ENCODE data around the gene WDR54. TPM values are rescaled to one million over a fixed set of nuclear protein-coding genes. Genes with fewer than 3 reads are reported as not detected.

WDR54 gene
- total and polyA plus RNA-seq, 10 of the 15 experiments (the other 5 are each of a cell fraction or from before 2014, with no cell fraction given), result 38.2 to 116 (median 89.1) TPM

- intact Hi-C loops (cut with micrococcal nuclease; ENCODE audit: unreplicated experiment), result no loop called here
- peaks cover 23% of the 10 kb centered on the region for H3K4me1 ChIP-seq (ENCODE audit: control insufficient read depth, insufficient read depth, low read length)
- SMC1A ChIA-PET (ENCODE audit: uncharacterized antibody, unreplicated experiment), result interaction anchor here (0.6 to 2.0 kb wide), 8 partner anchors 8 to 132 kb away, joined by 3 to 8 read pairs (median 4); partner anchors contain the start of genes C2orf81, INO80B, MRPL53 and WBP1
- FAIRE-seq, result peak; percentile 23
- no peaks in the 10 kb centered on the region for H3K36me3 ChIP-seq (ENCODE audit: control insufficient read depth in 2 of 2, insufficient read depth in 2 of 2, low read length in 1 of 2)
- H3K27ac ChIP-seq (ENCODE audit: control insufficient read depth, insufficient read depth), result no peak overlapping the region
- peak overlapping the region; percentile 61; the same call in 1 of the 2 replicates for H3K4me3 ChIP-seq
- H2AFZ ChIP-seq (ENCODE audit: control insufficient read depth, low read depth, low read length), result no peak overlapping the region
- 61% methylated on average over 3 of the region's 3 CpGs for WGBS (ENCODE audit: insufficient coverage, insufficient replicate concordance, low lambda C conversion rate, missing lambda C conversion rate)
- no TSS peak for BruUV-seq (replicated peaks)
- in situ Hi-C loops (cut with MboI), result no loop called here
- CTCF ChIA-PET, result interaction anchor here (0.8 to 2.5 kb wide), 5 partner anchors 14 to 147 kb away, joined by 3 to 12 read pairs (median 3); partner anchors contain the start of genes C2orf81, INO80B, MRPL53 and WDR54
- no peak for DNase-seq (ENCODE audit: low read depth, low spot score)
- H3K9ac ChIP-seq (ENCODE audit: control insufficient read depth, insufficient read depth, low read length), result no peak overlapping the region
- H4K20me1 ChIP-seq (ENCODE audit: control insufficient read depth, insufficient read depth), result no peaks in the 10 kb centered on the region
- H3K27me3 ChIP-seq (replicated peaks in 1 of 2; ENCODE audit: control insufficient read depth in 2 of 2, insufficient read depth in 2 of 2, low read length in 1 of 2), result peaks cover 2 to 10% of the 10 kb centered on the region in 2 experiments; a peak in 3 of 4 replicates
- TF ChIP-seq SREBF1 (IDR thresholded peaks at IDR 0.05; ENCODE audit: low read length) (no peak), MYB (IDR thresholded peaks at IDR 0.05; ENCODE audit: borderline replicate concordance, low read depth, low read length) (no peak), RUNX3 (IDR thresholded peaks at IDR 0.05; ENCODE audit: low read length) (no peak), TCF12 (IDR thresholded peaks at IDR 0.05; ENCODE audit: low read depth, low read length) (no peak), IRF4 (IDR thresholded peaks at IDR 0.05; ENCODE audit: low read depth, low read length) (no peak), KDM1A (IDR thresholded peaks at IDR 0.05; ENCODE audit: borderline replicate concordance) (no peak), JUNB (IDR thresholded peaks at IDR 0.05) (no peak), ZNF274 (IDR thresholded peaks at IDR 0.05; ENCODE audit: insufficient read depth, insufficient read length) (no peak), FOS (IDR thresholded peaks at IDR 0.05; ENCODE audit: borderline replicate concordance, extremely low read depth, insufficient read length) (no peak), ZBTB40 (IDR thresholded peaks at IDR 0.05; ENCODE audit: borderline replicate concordance) (no peak), PBX3 (IDR thresholded peaks at IDR 0.05; ENCODE audit: insufficient replicate concordance, low read depth, low read length) (no peak), BCLAF1 (IDR thresholded peaks at IDR 0.05) (no peak), SREBF2 (IDR thresholded peaks at IDR 0.05; ENCODE audit: low read length) (no peak), MTA2 (IDR thresholded peaks at IDR 0.05; ENCODE audit: low read depth) (no peak), MXI1 (IDR thresholded peaks at IDR 0.05; ENCODE audit: low read depth, low read length) (no peak), SMAD5 (IDR thresholded peaks at IDR 0.05; ENCODE audit: low read depth) (no peak), ZNF217 (IDR thresholded peaks at IDR 0.05) (no peak), NRF1 (conservative IDR thresholded peaks at IDR 0.05; ENCODE audit: low read depth, low read length) (no peak)
- RAD21 ChIA-PET (ENCODE audit: unreplicated experiment), result interaction anchor here (1.1 to 2.3 kb wide), 8 partner anchors 11 to 117 kb away, joined by 3 to 13 read pairs (median 6); partner anchors contain the start of genes C2orf81, INO80B, MRPL53 and WDR54
- ATAC-seq, result no peak
- POLR2A ChIA-PET, result interaction anchor here (0.5 to 3.4 kb wide), 8 partner anchors 8 to 1381 kb away, joined by 3 to 29 read pairs (median 7); partner anchors contain the start of genes C2orf81, INO80B, WBP1 and WDR54
- H3K9me3 ChIP-seq (replicated peaks; ENCODE audit: control insufficient read depth, insufficient read depth, low read length), result no peaks in the 10 kb centered on the region
- H3K79me2 ChIP-seq (ENCODE audit: control insufficient read depth, insufficient read depth, low read length), result no peaks in the 10 kb centered on the region; the same call in 1 of the 2 replicates
- H3K4me2 ChIP-seq (ENCODE audit: control insufficient read depth, insufficient read depth), result peak overlapping the region; percentile 81
Measured at GRCh38 chr2:74439373-74439772, 17.8 kb downstream of the WDR54 start.

All from GM12878 (cell line).